ENCODE results near the gene ELMO2. TPM values are rescaled to one million over a fixed set of nuclear protein-coding genes. Genes with fewer than 3 reads are reported as not detected.

Gene ELMO2
- total and polyA plus RNA-seq, 8 donors: 9.9 to 37.7 (median 22.5) TPM

DNA sequence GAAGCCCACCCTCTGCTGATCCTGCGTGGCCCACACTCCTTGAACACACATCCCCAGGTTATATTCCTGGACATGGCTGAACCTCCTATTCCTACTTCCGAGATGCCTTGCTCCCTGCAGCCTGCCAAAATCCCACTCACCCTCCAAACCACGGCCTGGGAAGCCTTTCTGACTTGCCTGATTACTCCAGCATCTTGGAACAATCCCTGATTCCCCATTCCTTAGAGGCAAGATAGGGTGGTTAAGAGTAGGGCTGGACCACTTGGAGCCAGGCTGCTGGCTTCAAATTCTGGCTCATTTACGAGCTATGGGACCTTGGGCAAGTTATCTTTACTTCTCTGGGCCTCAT, 52.2 kb downstream of the ELMO2 start:
- intact Hi-C loops (cut with DNase I; ENCODE audit: low total_unique reads): loop anchor here (10.0 kb wide), 1 partner anchor 329 kb away; the partner anchor contains the start of gene SLC12A5
- TF ChIP-seq POLR2AphosphoS5 (IDR thresholded peaks at IDR 0.05) (no peak), POLR2A (IDR thresholded peaks at IDR 0.05) (no peak), EP300 (IDR thresholded peaks at IDR 0.05) (no peak)
- TF ChIP-seq, protein P1, sequence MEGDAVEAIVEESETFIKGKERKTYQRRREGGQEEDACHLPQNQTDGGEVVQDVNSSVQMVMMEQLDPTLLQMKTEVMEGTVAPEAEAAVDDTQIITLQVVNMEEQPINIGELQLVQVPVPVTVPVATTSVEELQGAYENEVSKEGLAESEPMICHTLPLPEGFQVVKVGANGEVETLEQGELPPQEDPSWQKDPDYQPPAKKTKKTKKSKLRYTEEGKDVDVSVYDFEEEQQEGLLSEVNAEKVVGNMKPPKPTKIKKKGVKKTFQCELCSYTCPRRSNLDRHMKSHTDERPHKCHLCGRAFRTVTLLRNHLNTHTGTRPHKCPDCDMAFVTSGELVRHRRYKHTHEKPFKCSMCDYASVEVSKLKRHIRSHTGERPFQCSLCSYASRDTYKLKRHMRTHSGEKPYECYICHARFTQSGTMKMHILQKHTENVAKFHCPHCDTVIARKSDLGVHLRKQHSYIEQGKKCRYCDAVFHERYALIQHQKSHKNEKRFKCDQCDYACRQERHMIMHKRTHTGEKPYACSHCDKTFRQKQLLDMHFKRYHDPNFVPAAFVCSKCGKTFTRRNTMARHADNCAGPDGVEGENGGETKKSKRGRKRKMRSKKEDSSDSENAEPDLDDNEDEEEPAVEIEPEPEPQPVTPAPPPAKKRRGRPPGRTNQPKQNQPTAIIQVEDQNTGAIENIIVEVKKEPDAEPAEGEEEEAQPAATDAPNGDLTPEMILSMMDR (IDR thresholded peaks at IDR 0.05): no peak
- Histone ChIP-seq H3K4me1 (peaks cover 14 to 62% (median 48%) of the 10 kb centered on the region in 4 donors), H3K9me3 (no peaks in the 10 kb centered on the region), H3K4me3 (no peak overlapping the region), H3K27me3 (no peaks in the 10 kb centered on the region), H3K27ac (no peak overlapping the region), H3K36me3 (peaks cover 5 to 78% (median 67%) of the 10 kb centered on the region in 4 donors)
- 77 to 94% (median 87%) methylated on average over 4 of the region's 4 CpGs for WGBS, 5 donors
- DNase-seq: no peak

- no peaks in the 10 kb centered on the region for H3K9me3 ChIP-seq
- intact Hi-C loops (cut with DNase I; ENCODE audit: low total_unique reads): loop anchor here (10.0 kb wide), 1 partner anchor 329 kb away; the partner anchor contains the start of gene SLC12A5
- H3K4me3 ChIP-seq: no peak overlapping the region
- peaks cover 19 to 62% (median 48%) of the 10 kb centered on the region in 4 donors for H3K4me1 ChIP-seq
- DNase-seq: no peak
- TF ChIP-seq, protein P1 (IDR thresholded peaks at IDR 0.05): no peak
- TF ChIP-seq POLR2A (IDR thresholded peaks at IDR 0.05) (no peak), POLR2AphosphoS5 (IDR thresholded peaks at IDR 0.05) (no peak), EP300 (IDR thresholded peaks at IDR 0.05) (no peak)
- H3K27ac ChIP-seq: no peak overlapping the region
- H3K27me3 ChIP-seq: no peaks in the 10 kb centered on the region
- 74 to 80% (median 75%) methylated on average over 14 of the region's 14 CpGs for WGBS, 5 donors
- H3K36me3 ChIP-seq: peaks cover 5 to 73% (median 63%) of the 10 kb centered on the region in 4 donors
These were observed 52.8 kb downstream of the ELMO2 start for GRCh38 chr20:46353500-46354206.

DNA sequence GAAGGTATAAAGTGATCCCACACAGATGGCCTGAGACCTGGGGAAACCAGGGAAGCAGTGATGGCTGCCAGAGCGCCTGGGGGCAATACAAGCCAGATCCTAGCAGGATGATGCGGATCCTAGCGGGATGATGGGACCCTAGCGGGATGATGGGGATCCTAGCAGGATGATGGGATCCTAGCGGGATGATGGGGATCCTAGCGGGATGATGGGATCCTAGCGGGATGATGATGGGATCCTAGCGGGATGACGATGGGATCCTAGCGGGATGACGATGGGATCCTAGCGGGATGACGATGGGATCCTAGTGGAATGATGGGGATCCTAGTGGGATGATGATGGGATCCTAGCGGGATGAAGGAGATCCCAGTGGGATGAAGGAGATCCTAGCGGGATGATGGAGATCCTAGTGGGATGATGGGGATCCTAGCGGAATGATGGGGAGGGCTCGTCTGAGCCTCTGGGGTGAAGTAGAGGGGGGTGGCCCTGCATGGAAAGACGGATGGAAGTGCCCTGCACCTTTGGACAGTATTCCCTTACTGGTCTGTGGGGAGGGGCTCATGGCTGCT, 54.0 kb downstream of the ELMO2 start:
- DNase-seq: no peak
- H3K9me3 ChIP-seq: no peaks in the 10 kb centered on the region
- peaks cover 24 to 59% (median 42%) of the 10 kb centered on the region in 4 donors for H3K4me1 ChIP-seq
- 88 to 92% (median 90%) methylated on average over 18 of the region's 18 CpGs for WGBS, 5 donors
- intact Hi-C loops (cut with DNase I; ENCODE audit: low total_unique reads): loop anchor here (10.0 kb wide), 1 partner anchor 328 kb away; the partner anchor contains the start of gene SLC12A5
- no peaks in the 10 kb centered on the region for H3K27me3 ChIP-seq
- TF ChIP-seq EP300 (IDR thresholded peaks at IDR 0.05): no peak
- TF ChIP-seq POLR2AphosphoS5 (IDR thresholded peaks at IDR 0.05): no peak
- no peak for TF ChIP-seq POLR2A (IDR thresholded peaks at IDR 0.05)
- TF ChIP-seq, protein P1 (IDR thresholded peaks at IDR 0.05): no peak
- no peak overlapping the region for H3K27ac ChIP-seq
- peaks cover 5 to 69% (median 56%) of the 10 kb centered on the region in 4 donors for H3K36me3 ChIP-seq
- no peak overlapping the region for H3K4me3 ChIP-seq

DNA sequence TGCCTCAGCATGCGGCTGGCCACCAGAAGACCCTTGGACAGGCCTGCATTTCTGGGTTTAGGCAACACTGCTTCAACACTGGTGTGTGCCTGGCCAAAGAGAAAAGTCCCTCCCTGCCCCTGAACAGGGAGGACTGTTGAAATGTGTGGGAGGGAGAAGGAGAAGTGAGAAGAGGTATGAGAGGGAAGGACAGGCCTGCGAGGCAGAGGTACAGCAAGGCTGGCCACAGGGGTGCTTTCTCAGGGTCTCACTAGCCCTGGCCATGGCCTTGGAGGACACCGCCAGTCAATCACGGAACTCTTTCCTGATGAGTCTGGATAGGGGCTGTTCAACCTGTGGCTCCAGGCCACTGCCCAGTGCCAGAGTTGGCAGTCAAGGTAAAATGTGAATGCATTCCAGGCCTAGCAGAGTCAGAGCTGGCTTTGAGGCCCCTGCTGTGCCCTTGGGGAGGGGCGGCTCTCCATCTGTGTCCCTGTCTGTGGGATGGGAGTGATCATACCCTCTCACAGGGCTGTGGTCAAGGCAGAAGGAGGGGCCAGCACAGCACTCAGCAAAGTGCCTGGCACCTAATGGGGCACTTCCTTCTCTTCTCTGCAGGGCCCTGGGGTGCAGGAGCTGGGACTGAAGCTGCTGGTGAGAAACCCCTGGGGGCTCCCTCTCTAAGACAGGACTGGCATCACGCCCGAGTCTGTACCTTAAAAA, 54.9 kb downstream of the ELMO2 start:
- Histone ChIP-seq H3K36me3 (peaks cover 5 to 75% (median 57%) of the 10 kb centered on the region in 4 donors), H3K4me3 (no peak overlapping the region), H3K4me1 (peaks cover 19 to 50% (median 33%) of the 10 kb centered on the region in 4 donors), H3K27ac (no peak overlapping the region), H3K9me3 (no peaks in the 10 kb centered on the region), H3K27me3 (no peaks in the 10 kb centered on the region)
- intact Hi-C loops (cut with DNase I; ENCODE audit: low total_unique reads): loop anchor here (10.0 kb wide), 1 partner anchor 327 kb away; the partner anchor contains the start of gene SLC12A5
- TF ChIP-seq EP300 (IDR thresholded peaks at IDR 0.05): no peak
- no peak for TF ChIP-seq POLR2A (IDR thresholded peaks at IDR 0.05)
- TF ChIP-seq POLR2AphosphoS5 (IDR thresholded peaks at IDR 0.05): no peak
- WGBS, 5 donors: 89 to 97% (median 93%) methylated on average over 7 of the region's 7 CpGs
- no peak for DNase-seq

All from stomach (tissue), 9 donors.